GM18520 (cell line): Measurements from ENCODE around the gene NFYC.

ENCODE experiments used
- ATAC-seq: cut with Tn5 transposase; IDR thresholded peaks from one replicate; pipeline ENCODE4 v1.9.1; 2021; ENCODE audit not compliant: unreplicated experiment

Gene NFYC

GRCh38 chr1:40734882-40735628 is 43.6 kb downstream of the NFYC start:
- ATAC-seq, result no peak

GRCh38 chr1:40736085-40736531 is 44.6 kb downstream of the NFYC start:
- no peak for ATAC-seq

- no peak for ATAC-seq
Observed at GRCh38 chr1:40738831-40739230, 47.3 kb downstream of the NFYC start.

- ATAC-seq, result no peak
Observed at GRCh38 chr1:40739455-40740008, 48.0 kb downstream of the NFYC start.

GRCh38 chr1:40740039-40740996 is 48.8 kb downstream of the NFYC start:
- no peak for ATAC-seq

- no peak for ATAC-seq
Observed at GRCh38 chr1:40740997-40741736, 49.7 kb downstream of the NFYC start.

GRCh38 chr1:40742363-40743061 is 51.0 kb downstream of the NFYC start:
- no peak for ATAC-seq

GRCh38 chr1:40743452-40743851 is 51.9 kb downstream of the NFYC start:
- ATAC-seq, result no peak

GRCh38 chr1:40743860-40744259 is 52.4 kb downstream of the NFYC start:
- ATAC-seq, result no peak

GRCh38 chr1:40745176-40745575 is 53.7 kb downstream of the NFYC start:
- no peak for ATAC-seq

- no peak for ATAC-seq
Observed at GRCh38 chr1:40746344-40747090, 55.0 kb downstream of the NFYC start.

GRCh38 chr1:40748841-40749718 is 57.6 kb downstream of the NFYC start:
- no peak for ATAC-seq

GRCh38 chr1:40749817-40750216 is 58.3 kb downstream of the NFYC start:
- ATAC-seq, result no peak

GRCh38 chr1:40750451-40750908 is 59.0 kb downstream of the NFYC start:
- no peak for ATAC-seq

GRCh38 chr1:40751802-40752201 is 60.3 kb downstream of the NFYC start:
- no peak for ATAC-seq

- no peak for ATAC-seq
Observed at GRCh38 chr1:40753142-40753882, 61.8 kb downstream of the NFYC start.

GRCh38 chr1:40754201-40754600 is 62.7 kb downstream of the NFYC start:
- no peak for ATAC-seq

- ATAC-seq, result no peak
Observed at GRCh38 chr1:40755067-40755466, 63.6 kb downstream of the NFYC start.
